Head of caudate nucleus (tissue), 42 donors: Measurements from ENCODE around the gene PDE6C.

Experiments
- DNase-seq, 42 donors: peaks; one replicate each; pipeline versions ENCODE4 v3.0.0 to v3.0.0-alpha.2; 2020 to 2021; ENCODE audit warnings: mixed read lengths in 7 of 42
- intact Hi-C: fragments of 100-400 bp; cut with DNase I; formaldehyde crosslinking; loops from one replicate; pipeline ENCODE4 v1.15.0; 2022

Gene PDE6C

DNA sequence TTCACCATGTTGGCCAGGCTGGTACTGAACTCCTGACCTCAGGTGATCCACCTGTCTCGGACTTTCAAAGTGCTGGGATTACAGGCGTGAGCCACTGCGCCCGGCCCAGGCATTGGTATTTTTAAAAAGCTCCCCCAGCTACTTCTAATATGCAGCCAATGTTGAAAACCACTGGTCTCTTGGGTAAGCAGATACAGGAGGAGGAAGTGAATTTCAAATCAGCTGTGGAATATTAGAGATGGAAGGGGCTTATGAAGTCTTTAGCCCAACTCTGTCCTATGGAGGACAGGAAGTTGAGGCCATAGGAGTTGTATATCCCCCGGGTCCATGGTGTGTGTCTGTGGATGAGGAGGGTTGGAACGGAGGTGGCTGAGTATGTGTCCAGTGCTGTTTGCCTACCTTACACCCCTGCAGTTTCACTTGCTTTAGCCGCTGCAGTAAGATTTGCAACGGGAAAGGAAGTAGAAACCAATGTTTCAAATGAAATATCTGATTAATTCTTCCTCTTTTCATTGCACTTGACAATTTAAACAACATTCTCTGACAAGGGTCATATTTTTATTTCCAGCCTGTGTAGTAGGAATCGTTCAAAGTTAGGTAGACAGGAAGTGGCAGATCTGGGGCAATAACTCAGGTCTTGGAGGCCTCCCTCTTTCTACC lies 3.4 kb downstream of the PDE6C start:
- intact Hi-C loops = no loop called here
- no peak for DNase-seq

GRCh38 chr10:93620925-93621324 lies 8.6 kb downstream of the PDE6C start:
- intact Hi-C loops = no loop called here

GRCh38 chr10:93622942-93623341 lies 10.6 kb downstream of the PDE6C start:
- no peak for DNase-seq
- intact Hi-C loops = no loop called here

More at GRCh38 chr10:93620925-93621324, 8.6 kb downstream of the PDE6C start:
- DNase-seq = no peak

GRCh38 chr10:93628858-93629257 lies 16.5 kb downstream of the PDE6C start:
- no peak for DNase-seq
- intact Hi-C loops = no loop called here

DNA sequence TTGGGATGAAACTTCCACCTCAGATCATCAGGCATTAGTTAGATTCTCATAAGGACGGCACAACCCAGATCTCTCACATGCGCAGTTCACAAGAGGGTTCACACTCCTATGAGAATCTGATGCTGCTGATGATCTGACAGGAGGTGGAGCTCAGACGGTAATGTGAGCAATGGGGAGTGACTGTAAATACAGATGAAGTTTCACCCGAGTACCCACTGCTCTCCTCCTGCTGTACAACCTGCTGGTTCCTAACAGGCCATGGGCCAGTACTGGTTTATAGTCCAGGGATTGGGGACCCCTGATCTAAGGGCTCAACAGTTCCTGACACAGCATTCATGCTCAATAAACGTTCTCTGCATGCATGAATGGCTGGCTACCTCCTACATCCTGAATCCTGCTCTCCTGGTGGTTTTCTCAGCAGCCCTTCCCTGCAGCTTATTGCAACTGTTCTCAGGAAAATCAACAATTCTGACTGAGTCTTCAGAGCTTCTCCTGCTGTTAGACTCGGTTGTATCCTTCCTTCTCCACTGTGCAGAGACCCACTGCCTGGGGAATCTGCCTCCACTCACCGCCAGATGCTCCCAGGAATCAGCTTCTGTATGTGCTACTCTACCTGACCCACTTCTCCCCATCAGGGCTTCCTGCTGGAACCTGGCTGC lies 17.4 kb downstream of the PDE6C start:
- no peak for DNase-seq
- intact Hi-C loops = no loop called here

DNA sequence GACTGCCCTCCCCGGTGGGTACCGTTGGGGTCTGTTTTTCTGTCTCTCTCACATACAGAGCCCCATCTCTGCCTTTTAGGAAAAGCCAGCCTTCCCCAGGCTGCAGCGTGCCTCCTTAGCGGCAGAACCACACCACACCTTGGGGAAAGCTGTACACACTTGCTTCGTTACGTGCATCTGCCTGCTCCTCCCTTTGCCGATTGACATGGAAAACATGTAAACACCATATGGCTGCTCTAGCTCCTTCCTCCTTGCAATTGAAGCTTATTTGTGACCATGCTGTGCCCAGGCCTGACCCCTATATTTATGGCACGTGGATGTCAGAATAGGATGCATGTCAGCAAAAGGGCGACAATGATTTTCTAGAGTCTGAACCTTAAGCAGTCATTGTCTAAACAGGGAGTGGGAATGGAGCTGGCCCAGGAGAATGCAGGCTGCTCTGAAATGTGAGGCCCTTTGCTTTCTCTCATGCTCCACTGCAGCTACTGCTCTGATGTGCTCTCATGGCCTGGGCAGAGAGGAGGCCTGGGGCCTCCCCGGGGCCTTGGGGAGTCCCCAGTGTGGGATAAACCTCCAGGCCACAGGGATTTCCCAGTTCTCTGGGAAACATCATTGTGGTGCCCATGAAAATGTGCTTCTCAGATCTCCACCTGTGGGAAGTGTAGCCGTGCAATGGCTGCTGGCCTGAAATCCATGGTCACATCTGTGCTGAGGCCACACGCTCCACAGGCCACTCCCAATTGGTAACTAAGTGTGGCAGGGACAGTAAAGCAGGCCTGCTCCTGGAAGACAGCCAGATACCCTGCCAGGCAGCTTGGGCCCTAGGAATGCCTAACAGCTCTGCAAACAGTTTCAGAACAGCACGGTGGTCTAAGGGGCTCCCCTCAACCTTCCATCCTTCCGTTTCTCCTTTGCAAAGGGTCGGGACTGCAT lies 18.6 kb downstream of the PDE6C start:
- intact Hi-C loops = no loop called here
- DNase-seq = no peak

DNA sequence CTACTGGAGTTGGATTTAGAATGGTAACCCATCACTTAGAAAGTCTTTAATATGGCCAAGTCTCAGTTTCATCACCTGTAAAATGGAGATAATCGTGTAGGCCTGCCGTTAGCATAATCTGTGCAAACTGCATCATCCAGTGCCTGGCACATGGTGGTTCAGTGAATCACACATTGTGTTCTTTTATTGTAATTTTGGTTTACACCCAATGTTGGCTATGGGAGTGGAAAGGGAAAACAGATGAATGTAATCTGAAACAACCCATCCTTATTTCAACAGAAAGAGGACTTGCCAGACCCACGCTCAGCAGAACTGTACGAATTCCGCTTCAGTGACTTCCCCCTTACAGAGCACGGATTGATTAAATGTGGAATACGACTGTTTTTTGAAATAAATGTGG lies 27.5 kb downstream of the PDE6C start:
- DNase-seq = no peak
- intact Hi-C loops = no loop called here

- intact Hi-C loops = no loop called here
These were observed 40.5 kb downstream of the PDE6C start for GRCh38 chr10:93652857-93653256.

DNA sequence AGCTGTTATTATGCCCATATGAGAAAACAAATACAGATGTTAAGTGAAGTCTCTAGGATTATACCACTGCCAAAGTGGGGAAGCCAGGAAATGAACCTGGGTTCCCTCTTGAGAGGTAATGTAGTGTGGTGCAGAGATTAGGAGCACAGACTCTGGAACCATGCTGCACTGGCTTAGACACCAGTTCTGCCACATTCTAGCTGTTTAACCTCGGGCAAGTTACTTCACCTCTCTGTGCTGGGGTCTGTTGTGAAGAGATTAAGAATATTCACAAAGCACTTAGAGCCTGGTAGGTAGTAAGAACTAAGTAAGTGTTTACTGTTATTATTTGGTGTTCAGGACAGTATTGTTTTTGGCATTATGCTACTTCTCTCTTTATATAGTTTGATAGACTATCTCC lies 41.9 kb downstream of the PDE6C start:
- DNase-seq = no peak
- intact Hi-C loops = no loop called here

More at GRCh38 chr10:93652857-93653256, 40.5 kb downstream of the PDE6C start:
- DNase-seq = no peak

DNA sequence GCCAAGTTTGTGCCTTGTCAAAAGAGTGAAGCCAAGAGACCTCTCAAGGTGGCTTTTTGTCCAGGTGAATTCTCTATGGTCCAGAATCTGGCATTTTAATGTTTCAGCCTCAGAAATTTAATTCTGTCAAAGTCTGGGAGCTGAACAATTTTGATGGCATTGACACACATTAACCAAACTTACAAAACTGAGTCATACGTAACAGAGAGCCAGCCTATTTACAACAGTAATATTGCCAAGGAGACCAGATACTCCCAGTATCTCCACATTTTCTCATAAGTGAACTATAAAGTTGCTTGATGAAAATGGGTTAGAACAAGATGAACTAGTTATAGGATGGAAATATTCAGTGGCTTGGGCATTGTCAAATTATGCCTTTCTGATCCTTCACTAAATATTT lies 43.8 kb downstream of the PDE6C start:
- no peak for DNase-seq
- intact Hi-C loops = no loop called here

GRCh38 chr10:93657757-93658156 lies 45.4 kb downstream of the PDE6C start:
- DNase-seq = no peak
- intact Hi-C loops = no loop called here

DNA sequence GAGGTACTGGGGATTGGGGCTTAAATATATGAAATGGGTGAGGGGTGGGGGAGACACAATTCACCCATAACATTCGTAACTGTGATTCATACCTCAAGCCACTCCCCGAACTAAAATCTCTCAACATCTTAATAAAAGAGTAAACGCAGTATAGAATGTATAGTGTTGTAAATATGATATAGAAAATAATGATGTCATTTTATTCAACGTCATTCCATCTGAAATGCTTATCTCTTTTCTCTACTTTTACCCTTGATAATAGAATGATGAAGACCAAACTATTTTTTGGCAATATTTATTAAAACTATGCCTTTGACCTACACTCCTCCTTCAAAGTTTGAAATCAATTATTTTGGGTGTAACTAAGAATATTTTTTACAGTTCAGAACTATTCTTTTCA lies 53.7 kb downstream of the PDE6C start:
- no peak for DNase-seq
- intact Hi-C loops = loop anchor here (10.0 kb wide), 1 partner anchor 111 kb away; no protein-coding TSS in a partner anchor

DNA sequence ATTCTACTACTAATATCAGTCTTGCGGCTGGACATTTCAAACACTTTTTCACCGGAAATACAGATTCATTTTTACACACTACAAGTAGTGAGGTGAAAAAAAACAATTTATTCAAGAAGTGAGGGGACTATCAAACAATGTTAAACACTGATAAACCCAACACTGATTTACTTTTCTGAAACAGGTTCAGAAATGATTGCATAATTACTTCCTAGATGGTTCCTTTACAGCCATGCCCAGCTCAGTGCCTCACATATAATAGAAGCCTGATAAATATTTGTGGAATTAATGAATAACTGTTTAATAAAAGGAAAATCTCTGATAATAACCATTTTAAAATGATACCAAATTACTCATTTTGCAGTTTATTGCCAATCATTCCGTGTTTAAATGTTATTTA lies 55.5 kb downstream of the PDE6C start:
- DNase-seq = no peak
- intact Hi-C loops = loop anchor here (10.0 kb wide), 1 partner anchor 113 kb away; no protein-coding TSS in a partner anchor

DNA sequence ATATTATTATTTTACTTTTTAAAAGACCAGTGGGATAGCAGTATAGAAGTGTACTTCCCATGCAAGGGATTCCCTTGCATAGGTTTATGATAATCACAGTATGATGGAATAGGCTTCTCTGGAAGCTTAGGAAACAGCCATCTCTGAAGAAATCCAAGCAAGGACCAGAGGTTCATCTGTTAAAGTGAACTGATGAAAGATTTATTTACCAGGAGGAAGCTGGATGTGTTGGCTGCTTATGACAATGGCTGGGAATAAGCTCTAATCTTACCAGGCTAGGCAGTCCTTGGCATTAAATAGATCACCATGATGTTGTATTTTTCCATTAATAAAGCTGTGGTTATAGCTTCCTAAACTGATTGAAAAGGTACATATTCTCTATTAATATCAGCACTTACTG lies 58.0 kb downstream of the PDE6C start:
- intact Hi-C loops = no loop called here
- DNase-seq = no peak

DNA sequence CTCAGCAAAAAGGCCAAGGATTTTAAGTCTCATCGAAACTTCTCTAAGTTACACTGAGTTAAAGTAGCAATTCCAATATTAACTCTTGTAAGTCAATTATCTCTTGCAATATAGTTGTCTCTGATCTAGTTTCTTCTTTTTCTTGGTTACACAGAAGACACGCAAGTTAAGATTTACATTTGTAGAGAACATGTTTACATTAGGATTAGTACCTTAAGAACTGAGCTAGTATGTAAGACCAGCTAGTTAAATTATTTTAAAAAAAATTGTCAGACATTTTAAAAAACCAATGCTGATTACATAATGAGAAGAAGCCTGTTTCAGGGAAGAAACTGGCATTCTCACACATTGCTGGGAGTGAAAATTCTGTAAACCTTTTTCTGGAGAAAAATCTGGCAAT lies 58.7 kb downstream of the PDE6C start:
- no peak for DNase-seq
- intact Hi-C loops = no loop called here

GRCh38 chr10:93672022-93672678 lies 59.8 kb downstream of the PDE6C start:
- intact Hi-C loops = no loop called here
- DNase-seq = no peak

GRCh38 chr10:93672890-93673289 lies 60.6 kb downstream of the PDE6C start:
- intact Hi-C loops = no loop called here

GRCh38 chr10:93673791-93674190 lies 61.5 kb downstream of the PDE6C start:
- DNase-seq = no peak
- intact Hi-C loops = no loop called here

More at GRCh38 chr10:93672890-93673289, 60.6 kb downstream of the PDE6C start:
- no peak for DNase-seq

DNA sequence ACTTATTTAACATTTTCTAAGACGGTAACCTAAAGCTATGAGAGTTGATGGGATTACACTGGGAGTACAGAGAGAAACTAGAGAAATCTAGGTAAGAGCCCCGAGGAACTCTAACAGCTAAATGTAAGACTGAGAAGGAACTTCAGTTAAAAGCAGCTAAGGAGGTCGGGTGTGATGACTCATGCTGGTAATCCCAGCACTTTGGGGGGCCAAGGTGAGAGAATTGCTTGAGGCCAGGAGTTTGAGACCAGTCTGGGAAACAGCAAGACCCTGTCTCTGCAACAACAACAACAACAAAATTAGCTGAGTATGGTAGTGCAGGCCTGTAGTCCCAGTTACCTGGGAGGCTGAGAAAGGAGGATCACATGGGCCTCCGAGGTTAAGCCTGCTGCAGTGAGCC lies 66.0 kb downstream of the PDE6C start:
- DNase-seq = no peak

More for the DNA sequence above, 66.0 kb downstream of the PDE6C start:
- intact Hi-C loops = no loop called here
